Measurements from ENCODE around the gene NTN1. TPM values are rescaled to one million over a fixed set of nuclear protein-coding genes. Genes with fewer than 3 reads are reported as not detected.
"Not testable (repeated sequence)": the region's sequence is repeated elsewhere in the genome, so short reads cannot be mapped to it uniquely, and the experiment has no call there.

NTN1 gene
- total and polyA plus RNA-seq, 2 donors, result 2.0 to 2.4 TPM

- no peak overlapping the region for H3K27ac ChIP-seq (ENCODE audit: low read depth in 1 of 2, low read length in 1 of 2)
- H3K36me3 ChIP-seq (ENCODE audit: control insufficient read depth in 2 of 2, insufficient read depth in 2 of 2, low read length in 1 of 2), result no peaks in the 10 kb centered on the region
- WGBS, result 97% methylated on average over 19 of the region's 19 CpGs
- no peak overlapping the region for H3K4me3 ChIP-seq (ENCODE audit: low read length in 2 of 2)
- no peak for DNase-seq (ENCODE audit: low read depth in 6 of 9, low spot score in 9 of 9)
- H3K4me1 ChIP-seq (ENCODE audit: control insufficient read depth in 2 of 2, insufficient read depth in 2 of 2, low read length in 2 of 2), result peaks cover 0 to 6% of the 10 kb centered on the region in 2 donors
- H3K9me3 ChIP-seq (ENCODE audit: control insufficient read depth in 2 of 2, insufficient read depth in 1 of 2, low read length in 1 of 2), result no peaks in the 10 kb centered on the region
- peaks cover 0 to 2% of the 10 kb centered on the region in 2 donors for H3K27me3 ChIP-seq (ENCODE audit: control insufficient read depth in 2 of 2, insufficient read depth in 1 of 2, low read length in 1 of 2)
These were observed 123.4 kb downstream of the NTN1 start for GRCh38 chr17:9144502-9145249.

GRCh38 chr17:9146064-9146463 is 124.8 kb downstream of the NTN1 start:
- peaks cover 0 to 10% of the 10 kb centered on the region in 2 donors for H3K4me1 ChIP-seq (ENCODE audit: control insufficient read depth in 2 of 2, insufficient read depth in 2 of 2, low read length in 2 of 2)
- DNase-seq (ENCODE audit: low read depth in 6 of 9, low spot score in 9 of 9), result no peak
- H3K4me3 ChIP-seq (ENCODE audit: low read length in 2 of 2), result no peak overlapping the region
- H3K9me3 ChIP-seq (ENCODE audit: control insufficient read depth in 2 of 2, insufficient read depth in 1 of 2, low read length in 1 of 2), result no peaks in the 10 kb centered on the region
- no peak overlapping the region for H3K27ac ChIP-seq (ENCODE audit: low read depth in 1 of 2, low read length in 1 of 2)
- peaks cover 0 to 9% of the 10 kb centered on the region in 2 donors for H3K27me3 ChIP-seq (ENCODE audit: control insufficient read depth in 2 of 2, insufficient read depth in 1 of 2, low read length in 1 of 2)
- H3K36me3 ChIP-seq (ENCODE audit: control insufficient read depth in 2 of 2, insufficient read depth in 2 of 2, low read length in 1 of 2), result no peaks in the 10 kb centered on the region
- 87% methylated on average over 4 of the region's 4 CpGs for WGBS

- Histone ChIP-seq H3K9me3 (ENCODE audit: control insufficient read depth in 2 of 2, insufficient read depth in 1 of 2, low read length in 1 of 2) (peaks cover 0 to 4% of the 10 kb centered on the region in 2 donors), H3K4me1 (ENCODE audit: control insufficient read depth in 2 of 2, insufficient read depth in 2 of 2, low read length in 2 of 2) (peaks cover 0 to 10% of the 10 kb centered on the region in 2 donors), H3K27me3 (ENCODE audit: control insufficient read depth in 2 of 2, insufficient read depth in 1 of 2, low read length in 1 of 2) (peaks cover 0 to 9% of the 10 kb centered on the region in 2 donors), H3K4me3 (ENCODE audit: low read length in 2 of 2) (no peak overlapping the region), H3K27ac (ENCODE audit: low read depth in 1 of 2, low read length in 1 of 2) (no peak overlapping the region), H3K36me3 (ENCODE audit: control insufficient read depth in 2 of 2, insufficient read depth in 2 of 2, low read length in 1 of 2) (no peaks in the 10 kb centered on the region)
- no peak for DNase-seq (ENCODE audit: low read depth in 6 of 9, low spot score in 9 of 9)
- WGBS, result 95% methylated on average over 6 of the region's 6 CpGs
These were observed 127.7 kb downstream of the NTN1 start for GRCh38 chr17:9148905-9149525.

- no peak overlapping the region for H3K27ac ChIP-seq (ENCODE audit: low read depth in 1 of 2, low read length in 1 of 2)
- no peaks in the 10 kb centered on the region for H3K36me3 ChIP-seq (ENCODE audit: control insufficient read depth in 2 of 2, insufficient read depth in 2 of 2, low read length in 1 of 2)
- peaks cover 0 to 10% of the 10 kb centered on the region in 2 donors for H3K4me1 ChIP-seq (ENCODE audit: control insufficient read depth in 2 of 2, insufficient read depth in 2 of 2, low read length in 2 of 2)
- WGBS, result 78% methylated on average over 25 of the region's 25 CpGs
- H3K27me3 ChIP-seq (ENCODE audit: control insufficient read depth in 2 of 2, insufficient read depth in 1 of 2, low read length in 1 of 2), result peaks cover 0 to 9% of the 10 kb centered on the region in 2 donors
- no peak for DNase-seq (ENCODE audit: low read depth in 6 of 9, low spot score in 9 of 9)
- H3K4me3 ChIP-seq (ENCODE audit: low read length in 2 of 2), result no peak overlapping the region
- H3K9me3 ChIP-seq (ENCODE audit: control insufficient read depth in 2 of 2, insufficient read depth in 1 of 2, low read length in 1 of 2), result peaks cover 0 to 4% of the 10 kb centered on the region in 2 donors
These were observed 129.3 kb downstream of the NTN1 start for GRCh38 chr17:9150446-9151090.

GRCh38 chr17:9151091-9151490 is 129.8 kb downstream of the NTN1 start:
- Histone ChIP-seq H3K36me3 (ENCODE audit: control insufficient read depth in 2 of 2, insufficient read depth in 2 of 2, low read length in 1 of 2) (no peaks in the 10 kb centered on the region), H3K27me3 (ENCODE audit: control insufficient read depth in 2 of 2, insufficient read depth in 1 of 2, low read length in 1 of 2) (peaks cover 0 to 9% of the 10 kb centered on the region in 2 donors), H3K4me1 (ENCODE audit: control insufficient read depth in 2 of 2, insufficient read depth in 2 of 2, low read length in 2 of 2) (peaks cover 0 to 7% of the 10 kb centered on the region in 2 donors), H3K9me3 (ENCODE audit: control insufficient read depth in 2 of 2, insufficient read depth in 1 of 2, low read length in 1 of 2) (peaks cover 0 to 4% of the 10 kb centered on the region in 2 donors), H3K4me3 (ENCODE audit: low read length in 2 of 2) (no peak overlapping the region), H3K27ac (ENCODE audit: low read depth in 1 of 2, low read length in 1 of 2) (no peak overlapping the region)
- WGBS, result 96% methylated on average over 6 of the region's 6 CpGs
- DNase-seq (ENCODE audit: low read depth in 6 of 9, low spot score in 9 of 9), result no peak

GRCh38 chr17:9151740-9152139 is 130.4 kb downstream of the NTN1 start:
- 98% methylated on average over 10 of the region's 10 CpGs for whole genome bisulfite sequencing
- not testable (repeated sequence) for H3K27ac ChIP-seq (ENCODE audit: low read depth in 1 of 2, low read length in 1 of 2)

GRCh38 chr17:9158544-9159452 is 137.5 kb downstream of the NTN1 start:
- peaks cover 0 to 10% of the 10 kb centered on the region in 2 donors for H3K4me1 ChIP-seq (ENCODE audit: control insufficient read depth in 2 of 2, insufficient read depth in 2 of 2, low read length in 2 of 2)
- H3K36me3 ChIP-seq (ENCODE audit: control insufficient read depth in 2 of 2, insufficient read depth in 2 of 2, low read length in 1 of 2), result no peaks in the 10 kb centered on the region
- H3K4me3 ChIP-seq (ENCODE audit: low read length in 2 of 2), result no peak overlapping the region
- DNase-seq (ENCODE audit: low read depth in 6 of 9, low spot score in 9 of 9), result no peak
- H3K27me3 ChIP-seq (ENCODE audit: control insufficient read depth in 2 of 2, insufficient read depth in 1 of 2, low read length in 1 of 2), result no peaks in the 10 kb centered on the region
- WGBS, result 96% methylated on average over 6 of the region's 6 CpGs
- H3K9me3 ChIP-seq (ENCODE audit: control insufficient read depth in 2 of 2, insufficient read depth in 1 of 2, low read length in 1 of 2), result peaks cover 0 to 10% of the 10 kb centered on the region in 2 donors
- H3K27ac ChIP-seq (ENCODE audit: low read depth in 1 of 2, low read length in 1 of 2), result no peak overlapping the region

More at GRCh38 chr17:9151740-9152139, 130.4 kb downstream of the NTN1 start:
- H3K4me1 ChIP-seq (ENCODE audit: control insufficient read depth in 2 of 2, insufficient read depth in 2 of 2, low read length in 2 of 2); H3K36me3 ChIP-seq (ENCODE audit: control insufficient read depth in 2 of 2, insufficient read depth in 2 of 2, low read length in 1 of 2); H3K4me3 ChIP-seq (ENCODE audit: low read length in 2 of 2); DNase-seq (ENCODE audit: low read depth in 6 of 9, low spot score in 9 of 9); H3K27me3 ChIP-seq (ENCODE audit: control insufficient read depth in 2 of 2, insufficient read depth in 1 of 2, low read length in 1 of 2); H3K9me3 ChIP-seq (ENCODE audit: control insufficient read depth in 2 of 2, insufficient read depth in 1 of 2, low read length in 1 of 2): not testable (repeated sequence)

GRCh38 chr17:9162275-9162985 is 141.1 kb downstream of the NTN1 start:
- H3K9me3 ChIP-seq (ENCODE audit: control insufficient read depth in 2 of 2, insufficient read depth in 1 of 2, low read length in 1 of 2), result peaks cover 0 to 10% of the 10 kb centered on the region in 2 donors
- no peak overlapping the region for H3K4me3 ChIP-seq (ENCODE audit: low read length in 2 of 2)
- H3K4me1 ChIP-seq (ENCODE audit: control insufficient read depth in 2 of 2, insufficient read depth in 2 of 2, low read length in 2 of 2), result peaks cover 0 to 12% of the 10 kb centered on the region in 2 donors
- H3K36me3 ChIP-seq (ENCODE audit: control insufficient read depth in 2 of 2, insufficient read depth in 2 of 2, low read length in 1 of 2), result no peaks in the 10 kb centered on the region
- H3K27me3 ChIP-seq (ENCODE audit: control insufficient read depth in 2 of 2, insufficient read depth in 1 of 2, low read length in 1 of 2), result no peaks in the 10 kb centered on the region
- DNase-seq (ENCODE audit: low read depth in 6 of 9, low spot score in 9 of 9), result no peak
- 97% methylated on average over 31 of the region's 31 CpGs for WGBS
- no peak overlapping the region for H3K27ac ChIP-seq (ENCODE audit: low read depth in 1 of 2, low read length in 1 of 2)

Measured in thymus (tissue), 11 donors.